Lower leg skin (tissue), 4 donors: Measurements from ENCODE around the gene TRABD. TPM values are rescaled to one million over a fixed set of nuclear protein-coding genes. Genes with fewer than 3 reads are reported as not detected.

Experiments used
- DNase-seq, 2 donors: peaks; one replicate each; pipeline ENCODE4 v3.0.0-alpha.2; 2019; ENCODE audit warnings: low spot score in 2 of 2
- H3K4me3 ChIP-seq: fragments of 200-600 bp; sonication (generic); 2 replicates; pipeline ENCODE4 v1.5.1; 2017; ENCODE audit warnings: mild to moderate bottlenecking, low read depth; ENCODE audit not compliant: poor library complexity, severe bottlenecking
- CTCF ChIP-seq, 3 donors: fragments of 450-650 bp; IDR thresholded peaks; one replicate each; pipeline ENCODE4 v1.5.1; 2016; ENCODE audit warnings: antibody characterized with exemption in 3 of 3, mild to moderate bottlenecking in 3 of 3, moderate library complexity in 2 of 3
- POLR2A ChIP-seq, 2 donors: fragments of 450-650 bp; IDR thresholded peaks; one replicate each; pipeline ENCODE4 v1.6.1; 2016 to 2017; ENCODE audit warnings: antibody characterized with exemption in 2 of 2, mild to moderate bottlenecking in 1 of 2, moderate library complexity in 1 of 2
- WGBS, 2 donors: methylation state at CpG; one replicate each; pipeline ENCODE4 v1.1.5; 2018; 5-methylcytosine and 5-hydroxymethylcytosine counted together
- intact Hi-C: fragments of 100-400 bp; cut with DNase I; formaldehyde crosslinking; loops from one replicate; pipeline ENCODE4 v1.15.0; 2023; ENCODE audit warnings: low total_unique reads
- total RNA-seq, 4 donors: library from RNA; depleted of rRNA; stranded (reverse); fragments of >200 nt; gene quantifications; one replicate each; pipeline ENCODE4 v1.1.0, GENCODE V29; 2016

Gene TRABD
- total RNA-seq, 4 donors from 2014 or later: 31.5 to 62.7 (median 46.4) TPM

GRCh38 chr22:50224071-50224470 is 38.4 kb downstream of the TRABD start:
- intact Hi-C loops: no loop called here
- 90 to 91% methylated on average over 16 of the region's 16 CpGs for WGBS, 2 donors

DNA sequence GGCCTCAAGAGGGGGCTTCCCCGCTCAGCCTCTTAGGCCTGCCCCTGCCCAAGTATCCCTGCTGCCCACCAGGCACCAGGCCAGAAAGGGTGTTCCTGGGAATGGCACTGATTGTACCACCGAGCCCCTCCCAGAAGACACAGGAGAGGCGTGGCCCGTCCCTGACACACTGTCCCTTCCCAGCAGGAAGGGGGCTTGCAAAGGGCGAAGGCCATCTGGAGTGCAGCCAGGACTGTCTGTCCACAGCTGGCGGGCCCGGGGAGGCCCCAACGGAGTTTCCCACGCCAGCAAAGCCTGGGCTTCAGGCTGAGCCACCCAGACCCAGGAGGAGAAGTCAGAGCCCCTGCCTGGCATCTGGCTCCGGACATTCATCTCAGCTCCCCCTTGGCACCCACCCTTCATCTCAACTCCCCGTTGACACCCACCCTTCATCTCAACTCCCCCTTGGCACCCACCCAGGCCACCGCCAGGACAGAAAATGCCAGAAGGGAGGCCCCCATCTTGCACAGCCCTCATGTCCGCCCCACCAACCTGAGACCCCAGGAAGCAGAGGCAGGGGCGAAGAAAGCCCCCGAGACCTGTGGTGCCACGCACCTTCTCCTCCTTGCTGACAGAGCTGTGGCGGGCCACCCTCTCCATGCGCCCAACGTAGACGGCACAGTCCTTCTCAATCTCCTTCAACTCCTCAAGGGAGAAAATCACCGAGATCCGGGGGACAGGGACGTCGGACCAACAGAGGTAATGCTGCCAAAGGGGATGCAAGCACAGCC is 39.7 kb downstream of the TRABD start:
- DNase-seq: no peak
- H3K4me3 ChIP-seq: no peak overlapping the region
- WGBS, 2 donors: 84 to 90% methylated on average over 17 to 23 of the region's 24 CpGs
- intact Hi-C loops: no loop called here
- TF ChIP-seq CTCF (IDR thresholded peaks at IDR 0.05) (no peak), POLR2A (IDR thresholded peaks at IDR 0.05) (no peak)

More at GRCh38 chr22:50224071-50224470, 38.4 kb downstream of the TRABD start:
- H3K4me3 ChIP-seq: no peak overlapping the region
- no peak for DNase-seq
- TF ChIP-seq CTCF (IDR thresholded peaks at IDR 0.05): no peak
- no peak for TF ChIP-seq POLR2A (IDR thresholded peaks at IDR 0.05)

GRCh38 chr22:50226063-50226874 is 40.6 kb downstream of the TRABD start:
- TF ChIP-seq POLR2A (IDR thresholded peaks at IDR 0.05) (no peak), CTCF (IDR thresholded peaks at IDR 0.05) (no peak)
- H3K4me3 ChIP-seq: no peak overlapping the region
- DNase-seq: no peak
- 91% methylated on average over 28 to 31 of the region's 31 CpGs for WGBS, 2 donors
- intact Hi-C loops: no loop called here

DNA sequence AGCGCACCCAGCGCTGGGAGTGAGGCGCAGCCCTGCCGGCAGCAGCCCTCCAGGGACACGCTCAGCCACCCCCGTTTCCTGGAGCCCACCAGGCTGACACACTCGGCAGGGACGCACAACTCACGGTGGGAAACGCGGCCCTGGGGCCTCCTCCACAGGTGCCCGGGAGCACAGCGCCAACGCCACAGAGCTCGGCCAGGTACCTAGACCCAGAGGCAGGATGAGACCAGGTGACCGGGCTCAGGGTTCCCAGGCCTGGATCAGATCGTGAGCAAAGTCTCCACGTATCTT is 41.1 kb downstream of the TRABD start:
- no peak for TF ChIP-seq POLR2A (IDR thresholded peaks at IDR 0.05)
- no peak for TF ChIP-seq CTCF (IDR thresholded peaks at IDR 0.05)
- intact Hi-C loops: no loop called here
- no peak overlapping the region for H3K4me3 ChIP-seq
- 96% methylated on average over 4 to 17 of the region's 18 CpGs for WGBS, 2 donors
- no peak for DNase-seq

GRCh38 chr22:50227579-50228215 is 42.0 kb downstream of the TRABD start:
- 93 to 95% methylated on average over 21 to 25 of the region's 25 CpGs for WGBS, 2 donors
- TF ChIP-seq POLR2A (IDR thresholded peaks at IDR 0.05) (no peak), CTCF (IDR thresholded peaks at IDR 0.05) (no peak)
- DNase-seq: no peak
- intact Hi-C loops: no loop called here
- H3K4me3 ChIP-seq: no peak overlapping the region
